Left ventricle myocardium inferior (tissue), 1 donor: ENCODE results near the gene RRP1B. TPM values are rescaled to one million over a fixed set of nuclear protein-coding genes. Genes with fewer than 3 reads are reported as not detected.

Experiments used
- DNase-seq: peaks from one replicate; pipeline ENCODE4 v3.0.0-alpha.2; 2020
- H3K27ac ChIP-seq: fragments of 200-600 bp; replicated peaks from 2 replicates; pipeline ENCODE4 v1.8.0; 2021
- H3K27me3 ChIP-seq: fragments of 200-600 bp; 2 replicates; pipeline ENCODE4 v1.8.0; 2021; ENCODE audit warnings: low read depth
- H3K36me3 ChIP-seq: fragments of 200-600 bp; 2 replicates; pipeline ENCODE4 v1.8.0; 2021
- H3K4me1 ChIP-seq: fragments of 200-600 bp; 2 replicates; pipeline ENCODE4 v1.8.0; 2021
- H3K4me3 ChIP-seq: fragments of 200-600 bp; 2 replicates; pipeline ENCODE4 v1.8.0; 2021; ENCODE audit warnings: mild to moderate bottlenecking, moderate library complexity
- H3K9me3 ChIP-seq: fragments of 200-600 bp; replicated peaks from 2 replicates; pipeline ENCODE4 v1.8.0; 2021
- CTCF ChIP-seq: fragments of 200-600 bp; IDR thresholded peaks from 2 replicates; pipeline ENCODE4 v1.8.0; 2021; ENCODE audit warnings: antibody characterized with exemption, mild to moderate bottlenecking, borderline replicate concordance
- intact Hi-C: fragments of 100-400 bp; cut with micrococcal nuclease; formaldehyde crosslinking; loops from one replicate; pipeline ENCODE4 v1.11.0; 2022
- total RNA-seq: library from RNA; stranded (reverse); fragmentation: NEBNext Ultra II Directional; extraction: Animal tissue kit (Norgen Biotek cat#: 25700); gene quantifications from one replicate; pipeline ENCODE4 v1.2.1, GENCODE V29; 2021
- donor health status: DM: no; HTN: yes; CAD: no; lungs with severe emphysema.

Gene RRP1B
- total RNA-seq, 1 donor from 2014 or later = 8.9 TPM

GRCh38 chr21:43644071-43644470 lies 15.3 kb upstream of the RRP1B start:
- no peaks in the 10 kb centered on the region for H3K36me3 ChIP-seq
- H3K9me3 ChIP-seq = no peaks in the 10 kb centered on the region
- peaks cover 16% of the 10 kb centered on the region for H3K4me1 ChIP-seq
- intact Hi-C loops = no loop called here
- no peak for TF ChIP-seq CTCF
- H3K27me3 ChIP-seq = no peaks in the 10 kb centered on the region
- no peak overlapping the region for H3K4me3 ChIP-seq
- DNase-seq = no peak
- no peak overlapping the region for H3K27ac ChIP-seq

- DNase-seq = no peak
- Histone ChIP-seq H3K27me3 (no peaks in the 10 kb centered on the region), H3K4me3 (no peak overlapping the region), H3K9me3 (no peaks in the 10 kb centered on the region), H3K27ac (no peak overlapping the region), H3K4me1 (peaks cover 16% of the 10 kb centered on the region), H3K36me3 (no peaks in the 10 kb centered on the region)
- intact Hi-C loops = no loop called here
- no peak for TF ChIP-seq CTCF
Measured at GRCh38 chr21:43644609-43645008, 14.8 kb upstream of the RRP1B start.

GRCh38 chr21:43645136-43645891 lies 14.0 kb upstream of the RRP1B start:
- DNase-seq = no peak
- peak; percentile 68 for TF ChIP-seq CTCF
- Histone ChIP-seq H3K27ac (peak overlapping the region; percentile 71), H3K9me3 (no peaks in the 10 kb centered on the region), H3K4me1 (peaks cover 16% of the 10 kb centered on the region), H3K27me3 (no peaks in the 10 kb centered on the region), H3K4me3 (peak overlapping the region; percentile 13), H3K36me3 (no peaks in the 10 kb centered on the region)
- intact Hi-C loops = no loop called here

GRCh38 chr21:43645976-43646375 lies 13.4 kb upstream of the RRP1B start:
- Histone ChIP-seq H3K9me3 (no peaks in the 10 kb centered on the region), H3K27ac (peak overlapping the region; percentile 71), H3K36me3 (no peaks in the 10 kb centered on the region), H3K4me3 (peak overlapping the region; percentile 13), H3K27me3 (no peaks in the 10 kb centered on the region), H3K4me1 (peaks cover 16% of the 10 kb centered on the region)
- intact Hi-C loops = no loop called here
- DNase-seq = no peak
- no peak for TF ChIP-seq CTCF

- no peaks in the 10 kb centered on the region for H3K9me3 ChIP-seq
- peaks cover 16% of the 10 kb centered on the region for H3K4me1 ChIP-seq
- no peaks in the 10 kb centered on the region for H3K27me3 ChIP-seq
- H3K4me3 ChIP-seq = no peak overlapping the region
- intact Hi-C loops = no loop called here
- no peaks in the 10 kb centered on the region for H3K36me3 ChIP-seq
- peak; percentile 89 for DNase-seq
- H3K27ac ChIP-seq = peak overlapping the region; percentile 71
- TF ChIP-seq CTCF = peak; percentile 100
Measured at GRCh38 chr21:43646550-43647260, 12.7 kb upstream of the RRP1B start.
